ENCODE results near the gene PIGN.
A peak's percentile ranks its signal among the peaks of the same experiment; 100 is the strongest.

The PIGN gene

GRCh38 chr18:62186774-62187542 is at the start of gene PIGN, which contains the start of gene RELCH:
Gene PIGN (minus strand): TSS chr18:62187056. CDS start chr18:62161353, 25,703 bp downstream.
Gene RELCH (plus strand): TSS chr18:62187255. CDS start chr18:62187506, 251 bp downstream.
- peak; percentile 77 for DNase-seq

DNA sequence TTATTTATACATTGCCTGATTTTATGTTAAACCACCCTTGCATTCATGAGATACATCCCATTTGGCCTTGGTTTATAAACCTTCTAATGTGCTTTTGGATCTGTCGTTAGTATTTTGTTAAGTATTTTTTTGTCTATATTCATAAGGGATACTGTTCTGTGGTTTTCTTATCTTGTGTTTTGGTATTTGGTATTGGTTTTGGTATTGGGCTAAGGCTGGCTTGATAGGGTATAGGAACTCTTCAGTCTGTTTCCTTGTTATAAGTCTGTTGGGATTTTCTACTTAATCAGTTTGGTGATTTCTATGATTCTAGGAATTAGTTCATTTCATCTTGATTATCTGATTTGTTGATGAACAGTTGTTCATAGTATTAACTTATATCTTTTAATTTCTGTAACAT is 49.4 kb upstream of the PIGN start:
- DNase-seq, result no peak

DNA sequence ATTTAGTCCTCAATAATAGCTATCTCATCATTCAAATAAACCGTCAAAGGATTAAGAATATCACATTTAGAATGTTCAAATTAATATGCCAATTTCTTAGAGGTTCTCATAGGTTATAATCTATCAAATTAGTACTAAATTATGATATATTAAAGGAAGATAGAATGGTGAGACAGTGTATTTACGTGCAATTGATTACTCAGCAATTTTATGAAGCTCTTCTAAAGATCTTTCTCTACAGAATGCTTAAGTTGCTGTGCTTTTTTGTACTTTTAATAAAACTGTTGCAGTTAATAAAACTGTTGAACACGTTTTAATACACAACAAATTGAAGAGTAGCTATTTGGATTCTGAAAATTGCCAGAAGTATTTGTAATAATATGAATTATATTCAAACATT is 39.2 kb upstream of the PIGN start:
- no peak for DNase-seq

DNA sequence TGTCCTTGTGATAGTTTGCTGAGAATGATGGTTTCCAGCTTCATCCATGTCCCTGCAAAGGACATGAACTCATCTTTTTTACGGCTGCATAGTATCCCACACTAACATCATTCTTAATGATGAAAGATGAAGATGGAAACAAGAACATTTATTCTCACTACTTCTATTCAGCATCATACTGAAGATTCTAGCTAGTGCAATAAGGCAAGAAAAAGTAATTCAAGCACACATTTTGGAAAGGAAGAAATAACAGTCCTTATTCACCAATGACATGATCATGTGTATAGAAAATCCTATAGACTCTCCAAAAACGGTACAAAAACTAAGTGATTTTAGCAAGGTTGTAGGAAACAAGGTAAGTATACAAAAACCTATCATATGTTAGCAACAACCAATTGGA is 37.4 kb upstream of the PIGN start:
- DNase-seq, result no peak

GRCh38 chr18:62214790-62215189 is 27.9 kb upstream of the PIGN start:
- DNase-seq, result no peak

- no peak for DNase-seq
Observed at GRCh38 chr18:62211325-62211828, 24.5 kb upstream of the PIGN start.

GRCh38 chr18:62210138-62210537 is 23.3 kb upstream of the PIGN start:
- no peak for DNase-seq

GRCh38 chr18:62209046-62209445 is 22.2 kb upstream of the PIGN start:
- DNase-seq, result no peak

GRCh38 chr18:62206593-62206992 is 19.7 kb upstream of the PIGN start:
- DNase-seq, result no peak

DNA sequence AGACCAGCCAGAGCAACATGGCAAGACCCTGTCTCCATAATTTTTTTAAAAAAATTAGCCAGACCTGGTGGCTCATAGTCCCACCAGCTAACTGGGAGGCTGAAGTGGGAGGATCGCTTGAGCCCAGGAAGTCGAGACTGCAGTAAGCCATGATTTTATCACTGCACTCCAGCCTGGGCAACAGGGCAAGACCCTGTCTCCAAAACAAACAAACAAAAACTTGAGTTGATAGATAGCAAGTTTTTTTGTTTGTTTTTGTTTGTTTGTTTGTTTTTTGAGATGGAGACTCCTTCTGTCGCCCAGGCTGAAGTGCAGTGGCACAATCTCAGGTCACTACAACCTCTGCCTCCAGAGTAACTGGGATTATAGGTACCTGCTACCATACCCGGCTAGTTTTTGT is 19.0 kb upstream of the PIGN start:
- DNase-seq, result no peak

DNA sequence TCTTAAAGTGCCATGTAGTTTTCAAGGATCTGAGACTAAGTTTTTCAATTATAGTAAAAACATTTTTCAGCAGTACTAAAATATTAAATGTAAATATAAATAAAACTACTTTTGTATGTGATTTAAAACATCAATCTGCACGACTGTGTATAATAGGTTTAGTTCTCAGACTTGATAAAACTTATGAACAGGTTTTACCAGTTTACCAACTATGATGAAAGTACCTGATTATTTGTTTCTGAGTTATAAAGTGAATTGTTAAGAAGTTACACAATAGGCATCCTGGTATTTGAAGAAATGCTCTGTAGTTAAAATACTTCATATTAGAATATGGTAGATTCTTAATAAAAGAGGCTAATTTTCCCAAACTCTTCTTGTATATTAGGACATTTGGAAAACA is 15.0 kb upstream of the PIGN start:
- DNase-seq, result no peak

DNA sequence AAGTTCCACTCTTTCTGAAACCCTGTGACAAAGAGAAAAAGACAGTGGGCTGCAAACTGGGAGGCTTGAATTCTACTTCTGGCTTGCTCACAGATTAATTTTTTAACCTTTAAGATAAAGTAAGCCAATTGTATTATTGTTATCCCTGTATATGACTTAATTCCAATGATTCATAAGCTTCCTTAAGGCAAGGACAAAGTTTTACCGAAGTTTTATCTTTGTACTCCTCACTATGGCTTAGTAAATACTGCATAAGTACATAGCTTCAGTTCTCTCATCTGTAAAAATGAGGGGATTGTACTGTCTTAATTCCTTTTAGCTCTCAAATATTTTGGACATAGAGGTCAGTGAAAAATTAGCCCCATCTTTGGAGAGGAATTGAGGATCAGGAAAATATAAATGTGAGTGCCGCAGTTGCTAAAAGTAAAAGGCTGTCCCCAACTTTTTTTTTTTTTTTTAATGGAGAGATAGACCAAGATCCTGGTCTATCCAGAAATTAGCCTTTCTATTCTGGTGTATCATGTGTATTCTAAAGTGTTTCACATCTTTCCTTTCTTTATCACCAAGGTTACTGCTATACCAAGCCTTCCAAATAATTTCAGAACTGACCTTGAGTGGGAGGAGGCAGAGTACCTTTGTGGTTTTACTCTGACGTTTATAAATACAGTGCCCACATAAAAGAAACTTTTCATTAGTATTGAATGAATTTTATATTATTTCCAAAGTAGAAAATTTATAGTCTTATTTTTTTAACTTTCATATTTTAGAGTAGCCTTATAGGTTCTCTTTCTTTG is 13.5 kb upstream of the PIGN start:
- no peak for DNase-seq

- no peak for DNase-seq
Observed at GRCh38 chr18:62199629-62200028, 12.8 kb upstream of the PIGN start.

- DNase-seq, result no peak
Observed at GRCh38 chr18:62198259-62198658, 11.4 kb upstream of the PIGN start.

- no peak for DNase-seq
Observed at GRCh38 chr18:62196980-62197379, 10.1 kb upstream of the PIGN start.

DNA sequence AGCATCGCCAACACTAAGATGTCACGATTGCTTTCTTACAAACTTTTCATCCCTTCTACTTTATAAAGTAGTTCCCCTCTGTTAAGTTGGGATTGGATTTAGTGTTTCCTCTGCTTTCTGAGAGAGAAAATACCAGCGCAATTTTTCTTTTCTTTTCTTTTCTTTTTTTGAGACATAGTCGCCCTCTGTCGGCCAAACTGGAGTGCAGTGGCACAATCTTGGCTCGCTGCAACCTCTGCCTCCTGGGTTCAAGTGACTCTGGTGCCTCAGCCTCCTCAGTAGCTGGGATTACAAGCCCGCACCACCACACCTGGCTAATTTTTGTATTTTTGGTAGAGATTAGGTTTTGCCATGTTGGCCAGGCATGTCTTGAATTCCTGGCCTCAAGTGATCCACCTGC is 9.2 kb upstream of the PIGN start:
- DNase-seq, result no peak

DNA sequence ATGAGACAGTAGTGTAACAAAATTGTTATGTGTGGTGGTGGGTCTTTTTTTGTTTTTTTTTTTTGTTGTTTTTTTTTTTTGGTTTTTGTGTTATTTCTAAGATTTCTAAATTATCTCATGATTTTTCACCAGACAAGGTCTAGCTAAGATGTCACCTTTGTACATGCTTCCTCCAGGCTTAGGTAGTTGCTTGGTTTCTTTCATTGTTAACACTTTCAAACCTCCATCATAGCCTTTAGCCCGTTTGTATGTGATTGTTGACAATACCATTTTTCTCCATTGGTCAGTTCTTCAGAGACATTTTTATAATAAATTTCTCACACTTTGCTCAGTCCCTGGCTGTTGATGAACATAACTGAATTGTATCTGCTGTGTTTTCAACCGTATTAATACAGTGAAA is 2.4 kb upstream of the PIGN start:
- DNase-seq, result no peak

GRCh38 chr18:62187543-62188510 is 971 bp upstream of the PIGN start:
- no peak for DNase-seq

GRCh38 chr18:62186499-62186773 is 420 bp downstream of the PIGN start:
- DNase-seq, result no peak

DNA sequence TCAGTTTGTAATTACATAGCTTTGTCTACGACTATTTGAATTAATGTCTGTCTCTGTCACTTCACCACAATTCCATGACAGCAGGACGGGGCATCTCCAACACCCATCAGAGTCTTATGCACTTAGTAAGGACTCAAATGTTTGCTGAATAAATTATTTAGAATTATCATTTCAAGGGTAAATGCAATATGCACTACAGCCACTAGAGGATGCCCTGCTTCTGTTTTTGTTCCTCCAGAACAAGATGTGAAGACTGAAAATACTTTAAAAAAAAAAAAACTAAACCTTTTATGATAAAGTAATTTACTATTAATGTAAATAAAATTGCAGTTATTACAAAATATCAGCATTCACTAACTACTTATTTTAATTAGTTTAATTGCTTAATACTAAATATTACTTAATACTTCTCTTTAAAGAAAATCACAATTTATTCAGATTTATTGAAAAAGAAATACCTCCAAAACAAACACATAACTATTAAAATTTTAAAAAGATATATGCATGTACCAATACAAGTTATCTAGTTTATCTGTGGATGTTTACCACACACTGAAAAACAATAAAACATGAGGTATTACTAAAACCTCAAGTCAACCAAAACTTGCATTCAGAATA is 3.2 kb downstream of the PIGN start:
- no peak for DNase-seq

GRCh38 chr18:62182220-62182619 is 4.6 kb downstream of the PIGN start:
- no peak for DNase-seq

GRCh38 chr18:62179213-62179612 is 7.6 kb downstream of the PIGN start:
- DNase-seq, result no peak

DNA sequence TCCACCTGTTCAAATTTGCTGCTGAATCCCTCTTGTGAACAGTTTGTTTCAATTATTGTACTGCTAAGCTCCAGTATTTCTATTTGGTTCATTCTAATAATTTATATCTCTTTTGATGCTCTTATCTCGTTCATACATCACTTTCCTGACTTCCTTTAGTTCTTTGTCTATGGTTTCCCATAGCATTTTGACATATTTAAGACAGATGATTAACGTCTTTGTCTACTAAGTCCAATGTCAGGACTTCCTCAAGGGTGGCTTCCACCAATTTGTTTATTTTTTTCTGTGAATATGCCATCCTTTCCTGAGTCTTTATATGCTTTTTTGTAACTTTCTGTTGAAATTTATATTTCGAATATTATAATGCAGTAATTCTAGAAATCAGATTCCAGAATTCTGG is 9.6 kb downstream of the PIGN start:
- no peak for DNase-seq

Data from GOT3 (cell line).